AG04450 (cell line): ENCODE measurements around the gene NPHP3. TPM values are rescaled to one million over a fixed set of nuclear protein-coding genes. Genes with fewer than 3 reads are reported as not detected.

Source experiments
- CTCF ChIA-PET: fragments of 300-600, 350-600 bp; formaldehyde crosslinking; extraction: SDS; loops from one replicate; lab custom pipeline; 2022; ENCODE audit warnings: antibody characterized with exemption, inconsistent platforms; lab: Charles Lee
- POLR2A ChIA-PET: fragments of 350-600 bp; formaldehyde crosslinking; extraction: SDS; loops from one replicate; lab custom pipeline; 2021; ENCODE audit warnings: antibody characterized with exemption, inconsistent platforms; lab: Yijun Ruan, JAX
- DNase-seq: peaks from one replicate; pipeline ENCODE4 v3.0.0-alpha.2; 2011; ENCODE audit warnings: low read depth, low spot score
- H3K27ac ChIP-seq: one replicate; pipeline ENCODE4 v1.5.1; 2012; ENCODE audit warnings: low read depth, low read length, control low read depth
- H3K27me3 ChIP-seq: one replicate; pipeline ENCODE4 v1.6.0; 2012; ENCODE audit warnings: low read length; ENCODE audit not compliant: control insufficient read depth, insufficient read depth
- H3K4me3 ChIP-seq: 2 replicates; pipeline ENCODE4 v1.5.1; 2011; ENCODE audit warnings: mild to moderate bottlenecking, low read depth, low read length, control low read depth
- H3K9me3 ChIP-seq: 2 replicates; pipeline ENCODE4 v1.5.1; 2012; ENCODE audit warnings: low read length; ENCODE audit not compliant: control insufficient read depth, insufficient read depth
- polyA plus RNA-seq: library from polyadenylated mRNA; depleted of rRNA; stranded (reverse); fragments of >200 nt; gene quantifications from 2 replicates; pipeline ENCODE4 v1.2.3, GENCODE V29; 2011
- TF ChIP-seq, protein P1 (sequence below): IDR thresholded peaks from 2 replicates; pipeline ENCODE4 v1.5.1; 2011; ENCODE audit warnings: low read depth, low read length, control low read depth, inconsistent platforms

Gene NPHP3
- polyA plus RNA-seq, 1 experiment, result 40.4 TPM

DNA sequence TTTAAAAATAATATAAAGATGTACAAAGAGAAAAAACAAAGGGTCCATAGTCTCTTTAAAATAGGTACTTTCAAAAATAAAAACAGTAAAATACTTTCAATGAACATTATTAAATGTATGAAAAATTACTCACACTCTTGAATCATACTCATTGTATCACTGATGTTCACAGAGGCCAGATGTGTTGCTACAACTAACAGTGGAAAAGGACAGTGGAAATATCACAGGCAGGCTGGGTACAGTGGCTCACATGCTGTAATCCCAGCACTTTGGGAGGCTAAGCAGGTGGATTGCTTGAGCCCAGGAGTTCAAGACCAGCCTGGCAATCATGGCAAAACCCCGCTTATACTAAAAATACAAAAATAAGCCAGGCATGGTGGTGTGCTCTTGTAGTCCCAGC is 26.8 kb downstream of the NPHP3 start:
- TF ChIP-seq, protein P1, sequence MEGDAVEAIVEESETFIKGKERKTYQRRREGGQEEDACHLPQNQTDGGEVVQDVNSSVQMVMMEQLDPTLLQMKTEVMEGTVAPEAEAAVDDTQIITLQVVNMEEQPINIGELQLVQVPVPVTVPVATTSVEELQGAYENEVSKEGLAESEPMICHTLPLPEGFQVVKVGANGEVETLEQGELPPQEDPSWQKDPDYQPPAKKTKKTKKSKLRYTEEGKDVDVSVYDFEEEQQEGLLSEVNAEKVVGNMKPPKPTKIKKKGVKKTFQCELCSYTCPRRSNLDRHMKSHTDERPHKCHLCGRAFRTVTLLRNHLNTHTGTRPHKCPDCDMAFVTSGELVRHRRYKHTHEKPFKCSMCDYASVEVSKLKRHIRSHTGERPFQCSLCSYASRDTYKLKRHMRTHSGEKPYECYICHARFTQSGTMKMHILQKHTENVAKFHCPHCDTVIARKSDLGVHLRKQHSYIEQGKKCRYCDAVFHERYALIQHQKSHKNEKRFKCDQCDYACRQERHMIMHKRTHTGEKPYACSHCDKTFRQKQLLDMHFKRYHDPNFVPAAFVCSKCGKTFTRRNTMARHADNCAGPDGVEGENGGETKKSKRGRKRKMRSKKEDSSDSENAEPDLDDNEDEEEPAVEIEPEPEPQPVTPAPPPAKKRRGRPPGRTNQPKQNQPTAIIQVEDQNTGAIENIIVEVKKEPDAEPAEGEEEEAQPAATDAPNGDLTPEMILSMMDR, result no peak
- Histone ChIP-seq H3K4me3 (no peak overlapping the region), H3K27me3 (no peaks in the 10 kb centered on the region), H3K9me3 (no peaks in the 10 kb centered on the region), H3K27ac (no peak overlapping the region)
- ChIA-PET CTCF (no interaction called here), POLR2A (no interaction called here)
- DNase-seq, result no peak

DNA sequence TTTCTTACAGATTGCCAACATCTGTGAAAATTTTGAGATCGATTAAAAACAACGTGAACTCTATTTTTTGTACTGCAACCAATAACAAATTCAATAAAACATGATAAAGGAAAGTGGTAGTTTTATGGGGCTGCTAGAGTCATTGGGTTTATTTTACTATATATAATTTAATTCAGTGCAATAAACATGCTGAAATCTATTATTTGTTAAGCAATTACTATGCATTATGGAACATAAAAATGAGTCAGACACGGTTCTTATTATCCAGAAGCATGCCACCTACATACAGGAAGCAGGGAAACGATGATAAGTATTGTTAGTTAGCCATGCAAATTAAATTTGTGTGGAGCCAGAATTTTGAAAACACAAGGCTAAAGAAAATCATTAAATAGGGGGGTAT is 27.2 kb downstream of the NPHP3 start:
- POLR2A ChIA-PET, result no interaction called here
- CTCF ChIA-PET, result no interaction called here
- H3K27ac ChIP-seq, result no peak overlapping the region
- no peaks in the 10 kb centered on the region for H3K27me3 ChIP-seq
- no peaks in the 10 kb centered on the region for H3K9me3 ChIP-seq
- DNase-seq, result no peak
- no peak overlapping the region for H3K4me3 ChIP-seq
- TF ChIP-seq, protein P1, result no peak

DNA sequence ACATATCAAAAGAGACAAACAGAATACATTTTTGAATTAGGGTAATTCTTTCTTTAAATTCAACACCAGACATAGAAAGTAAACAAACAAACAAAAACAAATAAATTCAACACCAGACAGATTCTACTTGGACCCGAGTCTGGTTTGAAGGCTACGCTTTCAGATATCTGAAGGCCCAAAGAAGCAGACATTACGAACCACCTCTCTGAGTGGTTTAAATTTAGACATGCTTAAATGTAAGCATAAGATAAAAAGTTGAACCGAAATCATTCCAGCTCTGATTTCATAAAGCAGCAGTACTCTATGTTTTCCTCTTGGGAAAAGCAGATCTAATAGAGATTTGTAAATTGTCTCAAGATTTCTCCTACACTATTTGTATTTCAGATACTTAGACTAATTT is 32.2 kb downstream of the NPHP3 start:
- no peaks in the 10 kb centered on the region for H3K27me3 ChIP-seq
- no peak overlapping the region for H3K4me3 ChIP-seq
- no peak overlapping the region for H3K27ac ChIP-seq
- no peaks in the 10 kb centered on the region for H3K9me3 ChIP-seq
- TF ChIP-seq, protein P1, result no peak
- POLR2A ChIA-PET, result no interaction called here
- no peak for DNase-seq
- CTCF ChIA-PET, result no interaction called here

DNA sequence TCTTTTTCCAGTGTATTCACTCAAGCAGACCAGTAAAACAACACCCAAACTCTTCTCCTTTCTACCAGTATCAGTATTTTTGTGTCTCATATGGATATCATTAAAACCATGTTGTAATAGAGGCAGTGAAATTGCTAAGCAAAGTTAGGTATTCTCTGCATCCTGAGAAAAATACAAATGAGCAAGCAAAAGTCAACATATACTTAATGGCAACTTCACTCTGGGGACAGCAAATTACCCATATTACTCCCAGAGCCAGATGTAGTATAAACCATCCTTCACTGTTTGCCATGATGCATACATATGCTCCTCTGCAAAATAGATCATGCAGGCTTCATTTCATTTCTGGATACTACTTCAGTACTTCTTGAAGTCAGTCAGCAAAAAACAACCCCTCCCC is 40.0 kb downstream of the NPHP3 start:
- no peak overlapping the region for H3K27ac ChIP-seq
- no peak overlapping the region for H3K4me3 ChIP-seq
- no peaks in the 10 kb centered on the region for H3K9me3 ChIP-seq
- CTCF ChIA-PET, result interaction anchor here (1.2 to 2.1 kb wide), 3 partner anchors 23 to 148 kb away, joined by 4 to 7 read pairs (median 5); no protein-coding TSS in a partner anchor
- no peaks in the 10 kb centered on the region for H3K27me3 ChIP-seq
- POLR2A ChIA-PET, result no interaction called here
- DNase-seq, result no peak
- TF ChIP-seq, protein P1, result no peak

DNA sequence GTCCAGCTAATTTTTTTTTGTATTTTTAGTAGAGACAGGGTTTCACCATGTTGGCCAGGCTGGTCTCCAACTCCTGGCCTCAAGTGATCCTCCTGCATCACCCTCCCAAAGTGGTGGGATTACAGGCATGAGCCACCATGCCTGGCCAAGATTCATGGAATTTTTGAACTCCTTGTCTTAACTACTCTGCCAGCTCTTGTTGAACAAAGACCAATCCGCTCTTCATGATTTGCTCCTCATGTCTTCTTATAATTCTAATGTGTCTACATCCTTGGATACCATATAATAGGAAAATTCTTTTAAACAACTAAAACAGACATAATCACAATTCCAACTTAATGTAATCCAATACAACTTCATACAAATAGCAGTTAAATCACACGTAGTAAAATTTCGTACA is 40.8 kb downstream of the NPHP3 start:
- H3K4me3 ChIP-seq, result no peak overlapping the region
- no peak for DNase-seq
- no peak overlapping the region for H3K27ac ChIP-seq
- CTCF ChIA-PET, result interaction anchor here (1.2 to 2.0 kb wide), 3 partner anchors 22 to 148 kb away, joined by 4 to 9 read pairs (median 5); no protein-coding TSS in a partner anchor
- H3K9me3 ChIP-seq, result no peaks in the 10 kb centered on the region
- no peaks in the 10 kb centered on the region for H3K27me3 ChIP-seq
- TF ChIP-seq, protein P1, result no peak
- POLR2A ChIA-PET, result no interaction called here
